Measurements from ENCODE around the gene DNAH17.

The DNAH17 gene

DNA sequence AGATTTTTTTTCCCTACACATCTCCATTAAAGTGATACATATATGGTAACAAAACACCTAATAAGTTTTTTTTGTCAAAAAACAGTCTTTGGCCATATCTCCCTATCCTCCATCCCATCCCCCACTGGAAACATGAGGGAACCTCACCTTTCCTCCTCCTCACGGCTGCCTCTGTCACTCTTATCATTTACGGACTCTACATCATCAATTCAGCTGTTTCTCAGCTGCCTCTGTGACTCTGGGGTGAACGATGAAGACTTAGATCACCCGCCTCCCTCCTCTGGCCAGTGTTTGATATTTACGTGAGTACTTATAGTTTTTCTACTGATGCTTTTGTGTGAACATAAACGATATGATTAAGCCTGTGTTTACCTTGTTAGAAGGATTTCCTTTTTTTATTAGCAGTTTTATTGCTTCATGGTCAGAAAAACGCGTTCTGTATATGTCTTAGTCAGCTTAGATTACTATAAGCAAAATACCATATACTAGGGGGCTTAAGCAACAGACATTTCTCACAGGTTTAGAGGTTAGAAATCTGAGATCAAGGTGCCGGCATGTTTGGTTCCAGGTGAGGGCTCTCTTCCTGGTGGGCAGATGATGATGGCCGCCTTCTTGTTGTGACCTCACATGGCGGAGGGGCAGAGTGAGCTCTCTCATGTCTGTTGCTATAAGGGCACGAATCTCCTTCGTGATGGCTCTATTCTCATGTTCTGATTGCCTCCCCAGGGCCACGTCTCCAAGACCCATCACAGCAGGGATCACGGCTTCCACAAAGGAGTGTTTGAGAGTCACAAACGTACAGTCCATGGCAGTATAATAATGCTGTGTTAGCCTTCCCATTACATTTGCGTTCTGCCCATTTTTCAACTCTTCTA, 32.1 kb downstream of the DNAH17 start:
- DNase-seq: no peak

DNA sequence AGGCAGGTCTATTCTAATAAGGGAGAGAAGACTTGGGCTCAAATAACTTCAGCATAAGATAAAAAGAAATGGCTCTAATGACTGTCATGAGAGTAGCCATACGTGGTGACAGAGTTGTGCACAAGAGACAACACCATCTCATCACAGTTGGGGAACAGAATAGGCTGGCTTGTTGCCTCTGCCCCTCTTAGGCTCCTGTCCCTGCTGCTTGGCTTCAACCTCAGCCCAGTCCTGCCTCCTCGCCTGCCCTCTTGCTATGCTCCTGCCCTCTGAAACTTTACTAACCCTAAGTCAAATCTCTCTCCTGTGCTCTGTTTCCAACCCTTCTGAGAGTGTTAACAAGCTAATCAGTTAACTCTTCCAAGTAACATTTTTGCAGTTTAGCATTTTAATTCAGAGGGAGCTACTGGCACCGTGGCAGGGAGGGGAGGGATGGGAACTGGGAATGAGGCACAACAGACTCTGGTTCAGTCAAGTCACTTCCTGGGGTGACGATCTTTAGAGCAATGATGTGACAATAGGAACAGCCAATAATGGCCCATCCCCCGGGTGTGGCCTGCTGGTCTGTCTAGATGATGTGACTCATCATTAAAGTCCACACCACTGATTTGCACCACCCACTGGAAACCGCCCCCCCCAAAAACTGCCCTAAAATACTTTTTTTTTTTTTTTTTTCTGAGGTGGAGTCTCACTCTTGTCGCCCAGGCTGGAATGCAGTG, 35.5 kb downstream of the DNAH17 start:
- DNase-seq: no peak

DNA sequence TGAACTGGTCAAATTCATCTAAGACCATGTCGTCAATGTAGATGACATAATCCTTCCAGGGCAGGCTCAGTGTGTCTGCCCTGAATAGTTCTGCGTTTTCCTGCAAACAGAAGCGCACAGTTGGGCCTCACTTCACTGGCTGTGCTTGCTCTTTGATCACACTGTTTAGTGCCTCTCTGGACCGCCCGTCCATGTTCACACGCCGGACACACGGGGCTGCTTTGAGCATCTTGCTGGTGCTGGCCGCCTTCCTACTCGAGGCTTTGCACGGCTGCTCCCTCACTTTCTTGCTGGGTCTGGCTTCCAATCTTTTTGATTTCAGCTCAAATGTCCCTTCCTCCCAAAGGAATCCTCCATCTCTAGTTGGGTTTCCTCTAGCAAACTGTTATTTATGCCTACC, 37.4 kb downstream of the DNAH17 start:
- DNase-seq: no peak

DNA sequence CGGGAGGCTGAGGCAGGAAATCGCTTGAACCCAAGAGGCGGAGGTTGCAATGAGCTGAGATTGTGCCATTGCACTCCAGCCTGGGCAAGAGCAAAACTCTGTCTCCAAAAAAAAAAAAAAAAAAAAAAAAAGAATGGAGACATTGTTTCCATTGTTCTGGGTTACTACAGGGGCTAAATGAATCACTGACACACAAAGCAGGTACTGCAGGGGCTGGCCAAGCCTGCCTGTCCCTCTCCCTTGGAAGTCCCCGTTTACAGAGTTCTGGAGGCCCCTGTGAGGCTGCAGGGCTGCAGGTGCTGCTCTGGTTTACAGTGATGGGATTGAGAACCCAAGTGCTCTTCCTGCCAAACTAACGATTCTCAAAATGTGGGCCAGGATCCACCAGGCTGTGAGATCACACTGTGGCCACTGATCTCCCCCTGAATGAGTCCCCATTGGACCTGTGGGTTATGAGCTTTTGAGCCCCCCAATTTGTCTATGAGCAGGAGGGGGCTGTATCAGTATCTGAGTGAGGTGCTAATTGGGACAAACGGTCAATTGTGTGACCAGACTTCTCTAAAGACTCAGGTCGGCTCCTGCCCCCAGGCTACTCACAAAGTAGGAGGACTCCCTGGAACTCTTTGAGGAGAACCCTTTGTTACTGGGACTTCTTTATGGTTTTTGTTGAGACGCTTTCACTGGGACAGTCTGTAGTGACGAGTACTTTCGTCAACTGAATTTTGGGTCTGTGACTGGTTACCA, 39.0 kb downstream of the DNAH17 start:
- no peak for DNase-seq

DNA sequence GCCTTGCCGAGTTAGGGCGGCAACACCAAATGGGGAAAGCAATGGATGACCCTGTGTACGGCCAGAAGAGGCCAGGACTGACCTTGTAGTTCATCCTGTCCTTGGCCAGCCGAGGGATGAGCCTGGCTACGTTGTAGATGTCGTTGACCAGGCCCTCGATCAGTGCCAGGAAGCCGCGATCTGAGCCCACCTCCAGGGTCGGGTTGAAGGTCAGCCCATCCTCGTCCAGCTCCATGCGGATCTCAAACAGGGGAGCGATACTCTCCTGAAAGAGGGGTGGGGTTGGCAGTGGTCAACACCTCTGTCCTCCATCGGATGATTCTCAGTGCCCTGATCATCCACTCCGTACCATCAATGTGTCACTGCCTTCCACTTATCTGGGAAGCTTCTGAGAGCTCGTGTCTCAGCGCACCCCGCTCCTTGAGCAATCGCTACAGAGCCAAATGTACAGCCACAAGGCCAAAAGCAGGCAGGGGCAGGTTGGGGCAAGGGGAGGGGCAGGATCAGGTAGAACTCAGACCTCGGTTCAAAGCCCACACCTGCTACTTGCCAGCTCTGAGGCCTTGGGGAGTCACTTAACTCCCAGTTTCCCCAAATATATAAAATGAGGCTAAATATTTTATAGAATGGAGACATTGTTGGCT, 39.9 kb downstream of the DNAH17 start:
- DNase-seq: no peak

DNA sequence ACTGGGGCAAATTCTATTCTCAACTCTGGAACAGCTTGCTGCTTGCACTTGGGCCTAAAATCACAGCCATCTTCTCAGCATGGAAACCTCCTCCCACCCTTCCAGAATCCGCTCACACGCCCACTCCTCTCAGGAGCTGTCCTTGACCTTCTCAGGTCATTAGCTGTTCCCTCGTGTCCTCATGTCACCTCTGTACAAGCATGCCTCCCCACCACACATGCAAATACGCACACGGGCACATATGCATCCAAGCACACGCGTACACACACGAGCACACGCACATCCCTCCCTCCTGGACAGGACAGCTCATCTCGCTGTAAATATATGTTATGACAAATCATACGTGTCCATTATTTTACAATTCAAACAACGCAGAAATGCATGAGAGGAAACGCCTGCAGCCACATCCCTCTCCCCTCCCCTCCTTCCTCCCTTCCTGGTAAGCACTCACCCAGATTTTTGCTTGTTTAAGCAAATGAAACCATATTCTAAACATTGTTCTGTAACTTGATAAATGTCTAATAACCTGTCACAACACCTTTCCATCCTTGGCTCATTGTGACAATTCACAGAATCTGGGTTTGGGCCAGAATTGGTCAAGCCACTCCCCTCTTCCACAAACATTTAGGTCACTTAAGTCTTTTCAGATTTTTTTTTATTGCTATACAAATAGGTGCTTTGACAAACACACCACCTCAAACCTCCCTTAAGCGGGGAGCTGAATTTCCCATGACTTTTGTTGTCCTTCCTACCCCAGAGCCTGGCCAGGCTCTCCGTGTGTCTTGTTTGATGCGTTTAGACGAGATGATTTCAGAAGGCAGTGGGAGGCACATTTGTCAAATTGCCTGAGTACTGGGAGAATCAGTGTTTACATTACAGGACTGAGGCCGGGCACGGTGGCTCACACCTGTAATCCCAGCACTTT, 41.7 kb downstream of the DNAH17 start:
- DNase-seq: no peak

DNA sequence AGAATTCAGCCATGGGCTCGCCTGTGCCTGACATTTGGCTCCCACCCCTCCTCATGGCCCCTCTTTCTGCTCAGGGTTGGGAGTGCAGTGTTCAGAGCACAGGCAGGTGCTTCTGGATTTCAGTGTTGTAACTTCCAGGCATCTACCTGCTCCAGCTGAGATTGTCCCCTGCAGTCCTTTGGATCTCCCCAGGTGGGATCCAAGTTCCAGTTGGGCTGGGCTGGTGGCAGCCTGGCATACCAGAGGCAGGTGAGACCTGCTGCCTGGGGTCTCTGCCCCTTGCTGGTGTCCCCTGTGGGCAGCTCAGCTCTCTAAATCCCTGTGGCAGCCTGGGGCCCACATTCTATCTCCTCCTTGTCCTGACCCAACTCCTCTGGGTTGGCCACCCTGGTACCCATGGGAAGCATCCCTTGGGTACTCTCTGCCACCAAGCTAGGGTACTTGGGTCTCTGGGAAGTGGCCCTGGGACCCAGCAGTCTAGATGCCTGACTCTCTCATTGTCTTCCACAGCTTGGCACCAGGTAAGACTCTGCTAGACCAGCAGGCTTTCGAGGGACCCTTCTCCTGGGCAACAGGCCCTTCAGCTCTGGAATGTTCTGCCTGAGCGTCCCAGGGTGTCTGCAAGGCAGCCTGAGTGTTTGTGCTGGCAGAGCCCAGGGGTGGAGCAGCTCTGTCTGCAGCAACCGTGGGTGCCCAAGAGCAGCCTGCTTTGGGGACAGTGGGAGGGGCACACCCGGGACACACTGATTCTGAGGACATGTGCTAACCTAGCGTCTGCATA, 42.5 kb downstream of the DNAH17 start:
- DNase-seq: no peak

DNA sequence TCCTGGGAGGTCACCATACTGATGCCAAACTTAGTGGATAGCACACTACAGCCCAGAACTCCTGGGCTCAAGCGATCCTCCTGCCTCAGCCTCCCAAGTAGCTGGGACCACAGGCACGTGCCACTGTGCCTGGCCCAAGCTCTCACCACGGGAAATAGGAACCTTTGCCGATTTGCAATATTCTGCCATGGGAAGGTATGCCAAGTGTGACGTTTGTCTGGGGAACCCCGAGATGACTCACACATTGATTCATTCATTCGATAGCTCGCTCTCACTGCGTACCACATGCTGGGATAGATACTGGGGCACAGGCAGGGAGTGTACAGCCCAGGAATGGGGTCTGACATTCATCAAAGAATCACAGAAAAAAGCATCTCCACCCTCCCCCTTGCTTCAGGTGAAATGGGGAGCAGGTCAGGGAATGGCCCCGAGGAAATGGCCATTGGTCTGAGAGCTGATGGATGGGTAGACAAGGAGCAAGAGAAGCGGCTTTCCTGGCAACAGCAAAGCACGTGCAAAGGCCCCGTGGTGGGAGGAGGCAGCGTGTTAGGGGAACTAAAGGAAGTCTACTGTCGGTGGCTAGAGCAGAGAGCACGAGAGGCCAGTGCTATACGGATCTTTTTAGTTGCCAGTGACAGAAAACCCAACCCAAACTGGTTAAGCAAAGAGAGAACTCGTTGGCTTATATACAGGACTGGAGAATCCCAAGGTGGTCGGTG, 44.1 kb downstream of the DNAH17 start:
- no peak for DNase-seq

DNA sequence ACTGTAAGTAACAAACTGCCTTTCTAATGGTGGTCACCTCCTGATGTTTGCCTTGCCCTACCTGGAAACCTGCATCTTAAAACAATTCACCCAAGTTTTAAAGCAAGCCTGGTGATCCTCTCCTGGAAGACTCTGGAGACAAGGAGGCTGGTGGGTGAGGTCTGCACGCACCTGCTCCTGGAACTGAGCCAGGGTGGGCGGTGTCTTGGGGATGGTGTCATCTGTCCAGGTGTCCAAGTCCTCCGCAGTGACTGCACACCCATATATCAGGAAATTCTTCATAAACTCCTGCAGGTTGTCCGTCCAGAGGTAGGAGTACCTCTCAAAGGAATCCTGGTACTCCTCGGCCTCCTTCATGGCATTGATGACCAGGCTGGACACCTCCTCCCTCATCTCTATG, 44.9 kb downstream of the DNAH17 start:
- DNase-seq: no peak

DNA sequence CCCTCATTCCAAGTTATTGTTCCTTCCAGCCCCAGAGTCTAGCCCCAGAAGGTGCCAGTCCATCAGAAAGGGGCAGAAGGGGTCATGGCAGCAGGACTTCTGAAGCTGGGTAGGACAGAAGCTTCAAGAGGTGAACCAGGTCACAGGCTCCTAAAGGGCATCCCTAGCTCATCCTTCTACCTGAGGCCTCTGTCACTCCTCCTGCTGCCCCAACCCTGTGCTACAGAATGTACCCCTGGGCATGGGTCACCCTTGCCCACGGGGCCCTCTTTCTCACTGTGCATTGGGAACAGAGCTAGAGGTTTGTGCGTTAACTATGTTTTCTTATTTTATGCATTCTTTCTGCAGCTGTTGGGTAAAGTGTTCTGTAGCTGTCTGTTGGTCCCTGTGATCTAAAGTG, 46.5 kb downstream of the DNAH17 start:
- no peak for DNase-seq

DNA sequence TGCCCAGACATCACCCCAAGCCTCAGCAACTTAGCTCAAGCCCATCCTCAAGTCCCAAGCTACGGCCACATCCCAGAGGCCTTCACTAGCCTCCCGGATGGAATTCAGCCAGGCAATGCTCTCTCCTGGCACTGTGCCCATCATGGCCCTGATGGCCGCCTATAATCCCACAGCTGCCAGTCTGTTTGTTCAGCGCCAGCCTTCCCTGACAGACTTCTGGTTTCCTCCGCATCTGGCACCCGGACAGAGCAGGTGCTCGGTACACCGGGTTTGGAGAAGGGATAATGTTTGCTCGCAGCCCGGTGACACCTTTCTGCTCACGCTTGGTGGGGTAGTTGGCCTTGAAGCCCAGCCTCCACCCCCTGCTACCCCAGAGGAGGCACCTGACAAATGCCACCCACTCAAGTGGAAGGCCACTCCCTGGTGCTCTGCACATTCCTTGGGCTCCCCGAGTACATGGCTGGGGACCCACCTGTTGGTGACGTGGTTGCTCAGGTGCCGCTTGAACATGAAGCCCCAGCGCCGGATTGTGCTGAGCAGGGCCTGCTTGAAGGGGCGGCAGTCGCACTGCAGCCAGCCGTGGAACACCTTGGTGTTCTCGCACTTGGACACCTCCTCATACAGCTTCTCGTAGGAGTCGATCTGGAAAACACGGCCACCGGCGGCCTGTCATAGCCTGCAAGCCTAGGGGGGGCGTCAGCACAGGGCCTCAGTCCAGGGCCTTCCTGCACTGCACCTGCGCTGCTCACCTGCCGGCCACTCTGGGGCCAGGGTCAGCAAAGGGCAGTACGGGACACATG, 47.1 kb downstream of the DNAH17 start:
- DNase-seq: no peak

DNA sequence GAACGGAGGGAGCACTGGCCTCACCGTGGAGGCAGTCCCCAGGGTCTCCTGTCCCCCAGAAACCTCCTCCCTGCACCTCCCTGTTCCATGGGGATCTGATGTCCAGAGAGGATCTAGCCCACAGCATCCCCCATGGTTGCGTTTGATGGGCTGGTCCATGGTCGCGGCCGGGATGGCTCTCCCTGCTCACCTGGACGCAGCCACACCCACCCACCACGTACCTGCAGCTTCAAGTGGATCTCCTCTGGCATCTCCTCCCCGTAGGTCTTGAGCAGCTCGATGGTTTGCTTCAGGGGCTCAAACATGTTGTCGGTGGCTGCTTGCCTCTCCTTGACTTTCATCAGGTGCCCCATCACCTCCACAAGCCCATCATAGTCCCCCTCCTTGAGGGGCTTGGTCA, 47.9 kb downstream of the DNAH17 start:
- DNase-seq: no peak

DNA sequence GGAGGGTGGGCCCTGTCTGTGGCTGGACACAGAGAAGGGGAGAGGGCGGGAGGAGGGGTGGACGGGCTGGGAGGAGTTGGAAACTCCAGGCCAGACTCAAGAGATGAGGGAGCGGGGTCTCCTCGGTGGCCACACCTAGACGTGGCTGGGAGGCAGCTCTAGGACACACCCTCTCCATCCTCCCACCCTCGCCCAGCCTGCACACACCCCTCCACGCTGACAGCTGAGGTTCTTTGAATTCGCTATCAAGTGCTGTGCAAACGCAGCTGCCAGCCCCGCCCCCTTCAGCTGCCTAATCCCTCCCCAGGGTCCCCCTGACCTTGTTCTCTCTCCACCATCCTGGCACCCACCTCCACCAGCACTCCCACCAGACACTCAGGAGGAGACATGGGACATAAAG, 48.7 kb downstream of the DNAH17 start:
- DNase-seq: no peak

DNA sequence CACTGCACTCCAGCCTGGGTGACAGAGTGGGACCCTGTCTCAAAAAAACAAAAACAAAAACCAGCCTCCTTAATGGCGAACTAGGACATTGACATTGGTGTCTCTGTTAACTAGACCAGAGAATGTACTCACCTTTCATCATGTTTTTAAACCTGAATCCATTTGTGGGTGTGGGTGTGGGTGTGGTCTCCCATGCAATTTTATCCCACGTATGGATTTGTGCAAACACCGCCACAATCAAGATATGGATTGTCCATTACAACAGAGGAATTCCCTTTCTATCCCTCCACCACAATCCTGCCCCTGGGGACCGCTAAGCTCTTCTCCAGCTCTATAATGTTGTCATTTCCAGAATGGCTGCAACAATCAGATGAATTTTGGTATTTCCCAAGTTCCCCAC, 49.9 kb downstream of the DNAH17 start:
- DNase-seq: no peak

DNA sequence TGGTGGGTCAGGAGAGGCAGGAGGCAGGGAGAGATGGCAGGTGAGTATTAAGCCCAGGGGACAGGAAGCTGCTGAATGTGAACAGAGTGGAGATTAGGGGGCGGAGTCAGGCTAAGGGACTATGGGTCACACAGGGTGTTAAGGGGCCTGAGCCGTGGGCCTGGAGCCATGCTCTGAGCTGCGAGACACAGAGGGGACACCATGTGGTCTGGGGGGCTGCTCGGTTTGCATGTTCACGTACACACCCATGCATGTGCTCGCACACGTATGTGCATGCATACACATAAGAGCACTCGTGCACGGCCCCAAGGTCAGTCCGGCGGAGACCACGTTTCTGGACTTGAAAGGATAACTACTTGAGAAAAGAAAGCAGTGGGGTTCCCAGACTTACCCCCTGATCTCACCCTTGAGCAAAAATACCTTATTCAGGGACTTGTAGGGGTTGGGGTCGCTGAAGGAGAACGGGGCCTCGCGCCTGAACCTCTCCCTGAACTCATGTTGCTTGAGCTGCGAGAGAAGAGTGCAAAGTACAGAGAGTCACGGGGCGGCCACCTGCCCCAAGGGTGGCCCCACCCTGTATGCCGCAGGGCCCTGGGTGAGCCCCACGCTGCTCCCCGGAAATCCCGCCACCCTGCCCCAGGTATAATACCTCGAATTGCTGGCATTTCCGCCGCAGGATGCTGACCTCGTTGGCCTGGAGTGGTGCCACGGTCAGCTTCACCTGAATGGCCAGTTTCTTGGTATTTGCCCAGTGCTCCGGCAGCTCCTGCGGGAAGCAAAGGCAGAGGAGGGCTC, 50.8 kb downstream of the DNAH17 start:
- no peak for DNase-seq

DNA sequence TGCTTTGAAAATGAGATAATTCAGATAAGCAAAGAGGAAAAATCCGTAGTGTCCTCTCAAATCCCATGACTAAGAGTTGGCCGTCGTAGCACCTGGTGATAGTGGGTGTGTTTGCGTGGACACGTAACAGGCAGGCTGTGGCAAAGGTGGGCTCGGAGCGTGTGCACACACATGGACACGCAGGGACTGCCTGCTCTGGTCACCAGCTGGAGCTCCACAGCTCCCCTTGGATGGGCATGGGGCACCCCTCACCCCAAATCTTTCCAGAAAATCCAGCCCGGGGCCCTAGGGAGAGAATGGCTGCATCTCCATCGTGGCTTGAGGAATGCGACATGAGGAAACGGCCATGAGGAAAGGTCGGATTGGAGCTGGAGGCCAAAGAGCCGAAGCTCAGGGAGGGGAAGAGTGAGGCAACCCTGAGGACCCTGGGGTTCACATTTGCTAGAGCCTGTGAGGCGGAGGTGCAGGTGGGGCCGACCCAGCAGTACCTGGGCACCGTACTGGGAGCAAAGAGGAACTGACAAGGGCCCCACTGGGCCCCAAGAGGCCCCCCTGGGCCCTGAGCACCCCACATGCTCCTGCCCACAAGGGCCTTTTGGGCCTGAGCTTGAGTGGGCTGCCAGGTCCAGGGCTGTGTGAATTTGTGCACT, 51.6 kb downstream of the DNAH17 start:
- no peak for DNase-seq

DNA sequence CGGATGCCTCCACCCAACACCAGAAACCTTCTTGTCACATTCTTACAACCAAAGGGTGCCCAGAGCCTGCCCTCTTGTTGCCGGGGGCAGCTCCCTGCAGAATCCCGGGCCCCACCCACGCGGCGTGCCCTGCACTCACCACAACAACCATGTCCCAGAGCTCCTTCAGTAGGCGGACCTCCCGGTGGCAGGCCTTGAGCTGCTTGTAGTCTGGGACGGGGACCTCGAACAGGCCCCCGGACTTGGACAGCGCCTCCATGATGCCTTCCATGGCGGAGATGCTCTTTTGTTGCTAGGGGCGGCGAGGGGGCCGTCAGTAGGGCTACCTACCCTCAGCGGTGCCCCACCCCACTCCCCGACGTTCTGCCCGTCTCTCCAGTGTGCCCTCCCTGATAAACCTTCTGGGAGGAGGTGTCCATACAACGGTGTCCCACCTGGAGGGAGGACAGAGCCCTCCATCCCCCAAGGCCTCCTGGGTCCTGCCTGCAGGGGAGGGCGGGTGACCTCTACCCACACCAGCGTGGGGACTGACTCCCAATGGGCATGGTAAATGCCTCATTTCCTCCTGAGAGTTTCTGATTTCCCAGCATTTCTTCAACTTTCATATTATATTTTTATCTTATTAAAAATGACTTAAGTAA, 52.2 kb downstream of the DNAH17 start:
- no peak for DNase-seq
